ENCODE results near the gene RASA3. TPM values are rescaled to one million over a fixed set of nuclear protein-coding genes. Genes with fewer than 3 reads are reported as not detected.

Gene RASA3
- total RNA-seq (2011; cell fraction: chromatin; rRNA removed; ENCODE audit: low replicate concordance): 25.3 and 38.4 TPM in 2 replicates
- 14.7 and 16.1 TPM in 2 replicates for total RNA-seq (2011; cell fraction: nucleolus; rRNA removed)
- 13.4 and 15.3 TPM in 2 replicates for total RNA-seq (2011; cell fraction: nucleoplasm; rRNA removed)
- total RNA-seq (2014; rRNA removed) (15.3 and 17.8 TPM in 2 replicates), total RNA-seq (2014; rRNA removed; fragmentation: Illumina TruSeq; extraction: Trizol) (9.6 and 10.7 TPM in 2 replicates), total RNA-seq (2015; rRNA removed; fragmentation: Illumina TruSeq; extraction: Trizol) (12.9 and 13.7 TPM in 2 replicates), total RNA-seq (2021) (21.4 and 25.3 TPM in 2 replicates), polyA plus RNA-seq (2011; rRNA removed) (14.1 and 14.4 TPM in 2 replicates), polyA plus RNA-seq (2014; fragmentation: Illumina TruSeq; extraction: Trizol) (17.3 and 19.7 TPM in 2 replicates), polyA plus RNA-seq (2014; fragmentation: Nextera tagmentation; extraction: Ambion mirVana) (1 to 10 TPM in 1 of 2 experiments, under 1 TPM in 1; 0.72 to 1.2 TPM), polyA plus RNA-seq (2014; rRNA removed) (19.1 and 21.9 TPM in 2 replicates), polyA minus RNA-seq (2011; rRNA and poly(A)+ RNA removed) (10.5 and 13.0 TPM in 2 replicates), Bru-seq, nascent RNA (percentile 63 among the genes with signal in this experiment), BruChase-seq, experiment 1, labeled RNA remaining after a 2-hour chase (percentile 56 among the genes with signal in this experiment), BruChase-seq, experiment 2, labeled RNA remaining after a 6-hour chase (percentile 56 among the genes with signal in this experiment)
- polyA plus RNA-seq (2011; cell fraction: cytosol; rRNA removed): 14.1 and 18.5 TPM in 2 replicates
- polyA plus RNA-seq (2011; cell fraction: nucleus; rRNA removed): 16.6 and 21.7 TPM in 2 replicates
- polyA plus RNA-seq (2012): 17.5 and 23.4 TPM in 2 replicates
- 10.9 and 12.9 TPM in 2 replicates for polyA minus RNA-seq (2011; cell fraction: cytosol; rRNA and poly(A)+ RNA removed)
- 6.3 and 8.4 TPM in 2 replicates for polyA minus RNA-seq (2011; cell fraction: nucleus; rRNA and poly(A)+ RNA removed)
- long read RNA-seq, experiment 1, full-length matches to known transcripts: 13 of 69 reads
- long read RNA-seq, experiment 1, partial matches to known transcripts: 17 of 69 reads
- long read RNA-seq, experiment 1, other reads (novel, unspliced or antisense): 39 of 69 reads
- long read RNA-seq, experiment 2, full-length matches to known transcripts: 3 of 25 reads
- long read RNA-seq, experiment 2, partial matches to known transcripts: 5 of 25 reads
- long read RNA-seq, experiment 2, other reads (novel, unspliced or antisense): 17 of 25 reads
- long read RNA-seq, experiment 3, full-length matches to known transcripts: 2 of 6 reads
- long read RNA-seq, experiment 3, partial matches to known transcripts: 1 of 6 reads
- long read RNA-seq, experiment 3, other reads (novel, unspliced or antisense): 3 of 6 reads

GRCh38 chr13:114132419-114133121 is at the start of gene RASA3:
TSS of gene RASA3 (minus strand) at chr13:114132623. CDS start at chr13:114132489, 134 bp downstream.
- BruUV-seq (replicated peaks): no TSS peak
- DNase-seq (ENCODE audit: extremely low read depth in 1 of 4, low spot score in 3 of 4): peak; percentile 80 to 93 (median 90)
- Histone ChIP-seq H3K79me2 (ENCODE audit: control insufficient read depth, insufficient read depth, low read length) (peaks cover 46% of the 10 kb centered on the region), H3K4me2 (ENCODE audit: insufficient read depth, low read length) (peak within 1 kb of the TSS; percentile 91), H3K9ac (ENCODE audit: insufficient read depth in 1 of 2, low read depth in 2 of 2, low read length in 2 of 2) (peak within 1 kb of the TSS; percentile 64 to 96), H3K4me3 (peak within 1 kb of the TSS; percentile 65), H3K27ac (ENCODE audit: extremely low read depth, low read depth, low read length) (peak within 1 kb of the TSS; percentile 80), H2AFZ (ENCODE audit: low read depth, low read length) (peak within 1 kb of the TSS; percentile 78), H3K36me3 (ENCODE audit: control insufficient read depth, insufficient read depth, low read length) (no peaks in the 10 kb centered on the region), H3K9me1 (ENCODE audit: control insufficient read depth, insufficient read depth, low read length) (no peaks in the 10 kb centered on the region), H3K9me3 (replicated peaks; ENCODE audit: control insufficient read depth, insufficient read depth, low read depth, low read length) (no peaks in the 10 kb centered on the region), H4K20me1 (replicated peaks; ENCODE audit: control insufficient read depth, insufficient read depth, low read length) (no peaks in the 10 kb centered on the region), H3K27me3 (ENCODE audit: control insufficient read depth in 2 of 2, insufficient read depth in 2 of 2, low read length in 2 of 2) (no peaks in the 10 kb centered on the region), H3K4me1 (replicated peaks in 1 of 2; ENCODE audit: control insufficient read depth in 2 of 2, insufficient read depth in 2 of 2, low read length in 2 of 2) (peaks cover 25 to 61% of the 10 kb centered on the region in 2 experiments)
- WGBS (ENCODE audit: insufficient coverage, low coverage, missing lambda C conversion rate): 0% methylated on average over 3 of the region's 81 CpGs
- ChIA-PET CTCF (ENCODE audit: low intra/inter-chr PET ratio) (no interaction called here), POLR2A (interaction anchor here (1.0 kb wide), 1 partner anchor 12 kb away, joined by 4 read pairs; no protein-coding TSS in a partner anchor)
- peak; percentile 89 for ATAC-seq
- in situ Hi-C loops (cut with MboI) (no loop called here), intact Hi-C loops (cut with micrococcal nuclease) (no loop called here)
- no peak for FAIRE-seq
- no peak for TF ChIP-seq CREBBP (IDR thresholded peaks at IDR 0.05; ENCODE audit: low read depth, low read length)
- TF ChIP-seq ZFX (CRISPR knock-in tag; IDR thresholded peaks at IDR 0.05): peak; percentile 38
- TF ChIP-seq PHF20 (IDR thresholded peaks at IDR 0.05; ENCODE audit: partially characterized antibody): no peak
- peak; percentile 41 for TF ChIP-seq TAF1 (IDR thresholded peaks at IDR 0.05; ENCODE audit: control insufficient read depth, extremely low read depth, insufficient read depth, low read length, severe bottlenecking)
- peak; percentile 22; the same call in 1 of the 2 replicates for TF ChIP-seq POLR2AphosphoS5 (IDR thresholded peaks at IDR 0.05; ENCODE audit: control insufficient read depth, insufficient read depth, low read depth, low read length)
- TF ChIP-seq ZKSCAN8 (CRISPR knock-in tag; IDR thresholded peaks at IDR 0.05): no peak
- peak in 1 of 2 experiments; percentile 43; a peak in 1 of 4 replicates for TF ChIP-seq UBTF (IDR thresholded peaks at IDR 0.05; ENCODE audit: borderline replicate concordance in 1 of 2, low read depth in 2 of 2, low read length in 2 of 2)
- TF ChIP-seq RB1 (IDR thresholded peaks at IDR 0.05; ENCODE audit: low read depth): peak; percentile 44; the same call in 1 of the 2 replicates
- peak; percentile 23 for TF ChIP-seq TBP (optimal IDR thresholded peaks at IDR 0.05; ENCODE audit: low read depth, low read length)
- no peak for TF ChIP-seq ZNF3 (CRISPR knock-in tag; IDR thresholded peaks at IDR 0.05)
- TF ChIP-seq ZBTB7A (IDR thresholded peaks at IDR 0.05; ENCODE audit: borderline replicate concordance, control insufficient read depth, low read depth, low read length): peak; percentile 89; the same call in 1 of the 2 replicates
- TF ChIP-seq PRMT5 (CRISPR knock-in tag; IDR thresholded peaks at IDR 0.05): no peak
- TF ChIP-seq HMGN3 (IDR thresholded peaks at IDR 0.05; ENCODE audit: borderline replicate concordance, extremely low read depth, insufficient read length, low read depth, low read length): peak; percentile 53
- no peak for TF ChIP-seq TAL1 (IDR thresholded peaks at IDR 0.05)

All from K562 (cell line).